ENCODE measurements around the gene SEC22A.

Gene SEC22A

DNA sequence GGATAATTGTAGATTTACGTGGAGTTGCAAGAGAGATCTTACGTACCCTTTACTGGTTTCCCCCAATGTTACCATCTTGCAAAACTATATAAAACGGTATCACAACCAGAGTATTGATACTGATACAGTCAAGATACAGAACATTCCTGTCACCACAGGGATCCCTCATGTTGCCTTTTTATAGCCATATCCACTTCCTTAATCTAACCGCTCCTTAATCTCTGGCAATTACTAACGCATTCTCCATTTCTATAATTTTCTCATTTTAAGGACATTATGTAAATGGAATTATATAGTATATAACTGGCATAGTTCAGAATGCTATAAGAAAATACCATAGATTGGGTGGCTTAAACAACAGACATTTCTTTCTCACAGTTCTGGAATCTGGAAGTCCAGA is 61.1 kb downstream of the SEC22A start:
- no peaks in the 10 kb centered on the region for H3K36me3 ChIP-seq (ENCODE audit: control insufficient read depth, insufficient read depth, low read length)
- 100% methylated on average over 2 of the region's 5 CpGs for WGBS (ENCODE audit: insufficient coverage, insufficient read length)
- H3K4me3 ChIP-seq (ENCODE audit: low read length) = no peak overlapping the region
- H3K4me1 ChIP-seq (ENCODE audit: control insufficient read depth, insufficient read depth, low read length) = no peaks in the 10 kb centered on the region
- no peak for DNase-seq (ENCODE audit: low read depth, low spot score)
- no peaks in the 10 kb centered on the region for H3K27me3 ChIP-seq (ENCODE audit: control insufficient read depth, insufficient read depth, low read length)
- H3K27ac ChIP-seq (ENCODE audit: low read length) = no peak overlapping the region
- no peaks in the 10 kb centered on the region for H3K9me3 ChIP-seq (ENCODE audit: control insufficient read depth, insufficient read depth, low read length)

DNA sequence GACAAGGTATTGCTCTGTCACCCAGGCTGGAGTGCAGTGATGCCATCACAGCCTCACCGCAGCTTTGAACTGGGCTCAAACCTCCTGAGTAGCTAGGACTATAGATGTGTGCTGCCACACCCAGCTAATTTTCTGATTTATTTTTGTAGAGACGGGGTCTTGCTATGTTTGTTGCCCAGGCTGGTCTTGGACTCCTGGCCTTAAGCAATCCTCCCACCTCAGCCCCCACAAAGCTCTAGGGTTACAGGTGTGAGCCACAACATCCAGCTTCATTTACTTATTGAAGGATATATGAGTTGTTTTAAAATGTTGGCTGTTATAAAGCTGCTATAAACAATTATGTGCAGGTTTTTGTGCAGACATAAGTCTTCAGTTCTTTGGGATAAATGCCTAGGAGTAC is 62.2 kb downstream of the SEC22A start:
- Histone ChIP-seq H3K27ac (ENCODE audit: low read length) (no peak overlapping the region), H3K4me3 (ENCODE audit: low read length) (no peak overlapping the region), H3K4me1 (ENCODE audit: control insufficient read depth, insufficient read depth, low read length) (no peaks in the 10 kb centered on the region), H3K27me3 (ENCODE audit: control insufficient read depth, insufficient read depth, low read length) (no peaks in the 10 kb centered on the region), H3K36me3 (ENCODE audit: control insufficient read depth, insufficient read depth, low read length) (no peaks in the 10 kb centered on the region), H3K9me3 (ENCODE audit: control insufficient read depth, insufficient read depth, low read length) (no peaks in the 10 kb centered on the region)
- DNase-seq (ENCODE audit: low read depth, low spot score) = no peak
- no CpG with 5 or more reads among the region's 2 CpGs for WGBS (ENCODE audit: insufficient coverage, insufficient read length)

DNA sequence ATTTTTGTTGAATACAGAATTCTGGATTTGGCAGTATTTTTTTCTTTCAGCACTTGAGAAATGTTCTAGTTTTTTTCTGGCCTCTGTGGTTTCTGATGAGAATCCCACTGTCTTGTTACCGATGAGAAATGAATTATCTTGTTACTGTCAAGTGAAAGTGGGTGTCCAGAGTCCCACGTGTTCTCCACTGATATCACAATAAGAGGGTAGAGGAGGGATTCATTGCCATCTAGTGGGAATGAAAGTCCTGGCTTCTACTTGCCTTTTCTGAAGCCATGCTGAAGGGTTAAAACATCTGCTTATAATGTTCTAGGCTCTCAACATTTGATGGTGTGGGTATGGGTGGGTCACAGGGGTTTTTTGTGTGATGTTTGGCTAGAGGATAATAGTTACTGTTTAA is 66.1 kb downstream of the SEC22A start:
- no CpG with 5 or more reads among the region's 2 CpGs for WGBS (ENCODE audit: insufficient coverage, insufficient read length)
- no peak overlapping the region for H3K27ac ChIP-seq (ENCODE audit: low read length)
- no peak for DNase-seq (ENCODE audit: low read depth, low spot score)
- H3K9me3 ChIP-seq (ENCODE audit: control insufficient read depth, insufficient read depth, low read length) = no peaks in the 10 kb centered on the region
- H3K36me3 ChIP-seq (ENCODE audit: control insufficient read depth, insufficient read depth, low read length) = no peaks in the 10 kb centered on the region
- no peaks in the 10 kb centered on the region for H3K27me3 ChIP-seq (ENCODE audit: control insufficient read depth, insufficient read depth, low read length)
- no peak overlapping the region for H3K4me3 ChIP-seq (ENCODE audit: low read length)
- no peaks in the 10 kb centered on the region for H3K4me1 ChIP-seq (ENCODE audit: control insufficient read depth, insufficient read depth, low read length)

DNA sequence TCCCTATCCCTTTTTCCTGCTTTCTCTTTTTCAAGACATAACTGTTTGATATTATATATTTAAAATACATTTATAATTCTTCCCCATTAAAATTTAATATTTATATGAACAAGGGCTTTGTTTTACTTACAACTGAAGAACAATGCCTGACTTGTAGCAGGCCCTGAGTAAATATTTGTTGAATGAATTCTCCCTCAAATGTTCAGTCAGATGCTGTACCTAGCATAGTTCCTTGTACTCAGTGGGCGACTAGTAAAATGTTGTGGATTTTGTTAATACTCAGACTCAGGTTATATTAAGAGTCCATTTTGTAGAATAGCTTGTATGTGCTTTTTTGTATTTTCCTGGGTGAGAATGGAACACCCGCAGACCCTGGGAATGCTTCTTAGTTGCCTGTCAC is 69.1 kb downstream of the SEC22A start:
- H3K36me3 ChIP-seq (ENCODE audit: control insufficient read depth, insufficient read depth, low read length) = no peaks in the 10 kb centered on the region
- H3K4me3 ChIP-seq (ENCODE audit: low read length) = no peak overlapping the region
- H3K4me1 ChIP-seq (ENCODE audit: control insufficient read depth, insufficient read depth, low read length) = no peaks in the 10 kb centered on the region
- H3K27me3 ChIP-seq (ENCODE audit: control insufficient read depth, insufficient read depth, low read length) = no peaks in the 10 kb centered on the region
- DNase-seq (ENCODE audit: low read depth, low spot score) = no peak
- H3K27ac ChIP-seq (ENCODE audit: low read length) = no peak overlapping the region
- H3K9me3 ChIP-seq (ENCODE audit: control insufficient read depth, insufficient read depth, low read length) = no peaks in the 10 kb centered on the region
- WGBS (ENCODE audit: insufficient coverage, insufficient read length) = no CpG with 5 or more reads among the region's 2 CpGs

- Histone ChIP-seq H3K27ac (ENCODE audit: low read length) (no peak overlapping the region), H3K27me3 (ENCODE audit: control insufficient read depth, insufficient read depth, low read length) (no peaks in the 10 kb centered on the region), H3K9me3 (ENCODE audit: control insufficient read depth, insufficient read depth, low read length) (no peaks in the 10 kb centered on the region), H3K4me3 (ENCODE audit: low read length) (no peak overlapping the region), H3K36me3 (ENCODE audit: control insufficient read depth, insufficient read depth, low read length) (no peaks in the 10 kb centered on the region), H3K4me1 (ENCODE audit: control insufficient read depth, insufficient read depth, low read length) (no peaks in the 10 kb centered on the region)
- DNase-seq (ENCODE audit: low read depth, low spot score) = no peak
- no CpG with 5 or more reads among the region's 5 CpGs for WGBS (ENCODE audit: insufficient coverage, insufficient read length)
Observed at GRCh38 chr3:123271466-123272159, 69.9 kb downstream of the SEC22A start.

DNA sequence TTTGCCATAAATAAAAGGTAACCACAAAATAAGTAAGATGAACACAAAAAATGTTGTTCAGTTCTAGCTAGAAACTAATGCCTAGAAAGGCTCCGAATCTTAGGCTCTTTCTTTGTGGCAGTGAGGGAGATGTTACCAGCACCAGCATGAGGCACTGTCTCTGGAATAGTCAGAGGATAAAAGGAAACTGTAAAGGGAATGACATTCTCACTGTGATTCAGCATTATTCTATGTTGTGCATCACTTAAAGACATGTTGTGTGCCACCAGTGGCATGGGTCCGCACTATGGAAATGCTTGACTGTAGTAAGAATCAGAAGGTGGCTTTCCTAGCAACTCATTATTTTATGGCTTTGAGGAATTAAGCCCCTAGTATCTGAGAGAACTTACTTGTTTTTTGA is 70.8 kb downstream of the SEC22A start:
- WGBS (ENCODE audit: insufficient coverage, insufficient read length) = no CpG with 5 or more reads among the region's 2 CpGs

DNA sequence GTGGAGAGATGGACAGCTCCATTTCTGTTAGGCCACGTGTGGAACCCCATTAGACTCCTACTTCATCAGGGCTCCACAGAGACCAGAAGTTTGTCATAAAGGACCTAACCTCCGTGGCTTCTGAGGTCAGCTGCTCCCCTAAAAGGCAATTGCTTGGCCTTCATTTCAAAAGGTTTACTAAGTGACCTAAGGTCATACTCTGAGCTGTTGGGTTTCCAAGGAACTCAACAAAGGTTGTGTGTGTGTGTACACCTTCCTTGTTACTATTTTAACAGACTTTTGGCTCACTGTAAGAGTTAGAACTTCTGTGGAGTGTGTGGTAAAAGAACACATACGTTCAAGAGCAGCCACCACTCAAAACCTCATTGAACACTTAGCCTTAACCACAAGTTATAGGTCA is 73.9 kb downstream of the SEC22A start:
- H3K9me3 ChIP-seq (ENCODE audit: control insufficient read depth, insufficient read depth, low read length) = no peaks in the 10 kb centered on the region
- no peaks in the 10 kb centered on the region for H3K27me3 ChIP-seq (ENCODE audit: control insufficient read depth, insufficient read depth, low read length)
- H3K4me3 ChIP-seq (ENCODE audit: low read length) = no peak overlapping the region
- DNase-seq (ENCODE audit: low read depth, low spot score) = no peak
- 0 out of 2 replicates have a peak, but pooled peaks cover 3% of the 10 kb centered on the region for H3K4me1 ChIP-seq (ENCODE audit: control insufficient read depth, insufficient read depth, low read length)
- H3K27ac ChIP-seq (ENCODE audit: low read length) = no peak overlapping the region
- no peaks in the 10 kb centered on the region for H3K36me3 ChIP-seq (ENCODE audit: control insufficient read depth, insufficient read depth, low read length)
- WGBS (ENCODE audit: insufficient coverage, insufficient read length) = no CpG with 5 or more reads among the region's 3 CpGs

More for the DNA sequence above, 70.8 kb downstream of the SEC22A start:
- no peaks in the 10 kb centered on the region for H3K4me1 ChIP-seq (ENCODE audit: control insufficient read depth, insufficient read depth, low read length)
- no peak for DNase-seq (ENCODE audit: low read depth, low spot score)
- H3K4me3 ChIP-seq (ENCODE audit: low read length) = no peak overlapping the region
- H3K36me3 ChIP-seq (ENCODE audit: control insufficient read depth, insufficient read depth, low read length) = no peaks in the 10 kb centered on the region
- no peak overlapping the region for H3K27ac ChIP-seq (ENCODE audit: low read length)
- H3K27me3 ChIP-seq (ENCODE audit: control insufficient read depth, insufficient read depth, low read length) = no peaks in the 10 kb centered on the region
- H3K9me3 ChIP-seq (ENCODE audit: control insufficient read depth, insufficient read depth, low read length) = no peaks in the 10 kb centered on the region

DNA sequence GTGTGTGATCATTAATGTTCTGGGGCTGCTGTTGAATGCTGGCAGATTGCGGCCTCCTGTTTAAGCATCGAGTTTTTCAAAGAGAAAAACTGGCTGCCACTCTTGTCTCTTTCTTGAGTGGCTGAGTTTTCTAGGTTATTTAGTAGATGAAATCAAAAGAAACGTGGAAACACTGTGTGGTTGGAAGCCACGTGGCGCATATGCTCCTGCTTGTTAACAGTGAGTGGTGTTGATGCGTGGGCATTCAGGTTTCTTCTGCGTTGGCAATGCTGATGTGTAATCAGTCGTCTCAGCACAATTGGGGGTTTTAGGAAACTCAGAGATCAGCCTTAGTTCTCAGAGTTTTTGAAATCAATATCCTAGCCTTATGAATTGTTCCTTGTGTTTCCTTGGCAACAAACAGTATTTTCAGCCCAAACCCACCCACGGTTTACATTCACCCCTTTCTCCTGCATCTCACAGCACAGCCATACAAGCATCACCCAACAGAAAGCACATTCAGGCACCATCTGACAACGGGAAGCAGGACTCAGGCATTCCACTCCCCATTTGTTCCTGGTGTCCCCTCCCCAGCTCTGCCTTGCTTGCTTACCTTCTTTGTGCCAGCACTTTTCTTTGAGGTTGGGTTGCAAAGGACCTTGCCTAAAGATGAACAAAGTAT is 74.7 kb downstream of the SEC22A start:
- no peak overlapping the region for H3K4me3 ChIP-seq (ENCODE audit: low read length)
- no CpG with 5 or more reads among the region's 10 CpGs for WGBS (ENCODE audit: insufficient coverage, insufficient read length)
- H3K27ac ChIP-seq (ENCODE audit: low read length) = no peak overlapping the region
- no peak for DNase-seq (ENCODE audit: low read depth, low spot score)
- H3K4me1 ChIP-seq (ENCODE audit: control insufficient read depth, insufficient read depth, low read length) = 0 out of 2 replicates have a peak, but pooled peaks cover 3% of the 10 kb centered on the region
- no peaks in the 10 kb centered on the region for H3K27me3 ChIP-seq (ENCODE audit: control insufficient read depth, insufficient read depth, low read length)
- H3K36me3 ChIP-seq (ENCODE audit: control insufficient read depth, insufficient read depth, low read length) = no peaks in the 10 kb centered on the region
- H3K9me3 ChIP-seq (ENCODE audit: control insufficient read depth, insufficient read depth, low read length) = no peaks in the 10 kb centered on the region

GRCh38 chr3:123277106-123277505 is 75.4 kb downstream of the SEC22A start:
- no CpG with 5 or more reads among the region's 6 CpGs for WGBS (ENCODE audit: insufficient coverage, insufficient read length)
- no peak for DNase-seq (ENCODE audit: low read depth, low spot score)

DNA sequence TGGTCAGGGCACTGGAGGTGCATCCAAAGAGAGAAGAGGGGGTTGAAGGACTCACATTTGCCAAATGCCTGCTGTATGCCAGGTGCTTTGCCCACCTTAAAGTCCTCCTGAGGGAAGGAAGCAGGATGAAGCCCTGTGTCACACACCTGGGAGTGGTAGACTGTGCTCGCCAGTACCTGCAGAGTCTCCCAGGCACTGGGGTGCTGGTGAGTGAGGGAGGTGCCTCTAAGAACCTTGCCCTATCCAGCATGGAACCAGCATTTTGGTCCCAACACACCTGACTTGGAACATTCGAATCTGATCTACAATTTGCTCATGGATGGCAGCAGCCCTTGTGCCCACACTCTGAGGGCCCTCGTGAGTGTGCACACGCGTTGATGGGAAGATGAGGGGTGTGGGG is 76.7 kb downstream of the SEC22A start:
- Histone ChIP-seq H3K36me3 (ENCODE audit: control insufficient read depth, insufficient read depth, low read length) (peaks cover 5% of the 10 kb centered on the region; the same call in 1 of the 2 replicates), H3K27me3 (ENCODE audit: control insufficient read depth, insufficient read depth, low read length) (no peaks in the 10 kb centered on the region), H3K27ac (ENCODE audit: low read length) (no peak overlapping the region), H3K9me3 (ENCODE audit: control insufficient read depth, insufficient read depth, low read length) (no peaks in the 10 kb centered on the region), H3K4me1 (ENCODE audit: control insufficient read depth, insufficient read depth, low read length) (0 out of 2 replicates have a peak, but pooled peaks cover 3% of the 10 kb centered on the region), H3K4me3 (ENCODE audit: low read length) (no peak overlapping the region)
- no CpG with 5 or more reads among the region's 5 CpGs for WGBS (ENCODE audit: insufficient coverage, insufficient read length)
- DNase-seq (ENCODE audit: low read depth, low spot score) = no peak

More at GRCh38 chr3:123277106-123277505, 75.4 kb downstream of the SEC22A start:
- no peaks in the 10 kb centered on the region for H3K27me3 ChIP-seq (ENCODE audit: control insufficient read depth, insufficient read depth, low read length)
- no peak overlapping the region for H3K27ac ChIP-seq (ENCODE audit: low read length)
- H3K4me1 ChIP-seq (ENCODE audit: control insufficient read depth, insufficient read depth, low read length) = 0 out of 2 replicates have a peak, but pooled peaks cover 3% of the 10 kb centered on the region
- no peaks in the 10 kb centered on the region for H3K9me3 ChIP-seq (ENCODE audit: control insufficient read depth, insufficient read depth, low read length)
- H3K36me3 ChIP-seq (ENCODE audit: control insufficient read depth, insufficient read depth, low read length) = no peaks in the 10 kb centered on the region
- no peak overlapping the region for H3K4me3 ChIP-seq (ENCODE audit: low read length)

Data from iPS DF 6.9 (cell line).